Brain microvascular endothelial cell (primary cell): ENCODE data around the gene DNAJC5.

Experiments used
- DNase-seq: peaks from one replicate; pipeline ENCODE4 v3.0.0-alpha.2; 2020
- H3K27ac ChIP-seq: fragments of 250-450 bp; sonication (Bioruptor Pico); 2 replicates; pipeline ENCODE4 v1.5.1; 2020; ENCODE audit warnings: mild to moderate bottlenecking, moderate library complexity
- H3K27me3 ChIP-seq: fragments of 250-450 bp; sonication (Bioruptor Pico); replicated peaks from 2 replicates; pipeline ENCODE4 v1.5.1; 2020; ENCODE audit warnings: mild to moderate bottlenecking
- H3K36me3 ChIP-seq: fragments of 250-450 bp; sonication (Bioruptor Pico); replicated peaks from 2 replicates; pipeline ENCODE4 v1.5.1; 2020; ENCODE audit warnings: mild to moderate bottlenecking
- H3K4me3 ChIP-seq: 2 replicates; pipeline ENCODE4 v1.5.1; 2011; ENCODE audit warnings: low read depth, mild to moderate bottlenecking, control low read depth, low read length, moderate library complexity
- in situ Hi-C: cut with HindIII; loops from 2 replicates; pipeline ENCODE4 v1.10.0; 2017; ENCODE audit warnings: low sequenced_read_pairs, low pct_ligation_motif_present
- TF ChIP-seq, protein P1 (sequence below): IDR thresholded peaks from 2 replicates; pipeline ENCODE4 v1.5.1; 2011; ENCODE audit warnings: low read depth, mild to moderate bottlenecking, moderate library complexity, low read length, control low read depth, inconsistent platforms; ENCODE audit errors: missing control alignments

Gene DNAJC5

DNA sequence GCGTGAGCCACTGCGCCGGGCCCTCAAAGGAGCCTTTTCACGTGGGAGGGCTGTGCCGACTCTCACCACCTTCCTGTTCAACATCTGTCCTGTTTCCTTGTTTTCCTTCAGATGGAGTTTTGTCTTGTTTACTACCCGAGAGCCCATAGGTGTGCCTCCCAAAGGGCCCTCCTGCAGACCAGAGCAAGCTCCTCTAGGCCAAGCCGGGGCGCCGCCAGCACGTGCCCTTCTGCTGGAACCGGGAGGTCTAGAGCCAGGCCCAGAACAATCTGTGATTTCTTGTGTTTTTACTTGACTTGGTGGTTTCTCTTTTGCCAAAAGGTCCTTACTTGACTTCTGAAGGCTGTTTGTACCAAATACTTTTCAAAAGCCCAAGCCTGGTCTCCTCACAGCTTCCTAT lies 8.0 kb upstream of the DNAJC5 start:
- TF ChIP-seq, protein P1, sequence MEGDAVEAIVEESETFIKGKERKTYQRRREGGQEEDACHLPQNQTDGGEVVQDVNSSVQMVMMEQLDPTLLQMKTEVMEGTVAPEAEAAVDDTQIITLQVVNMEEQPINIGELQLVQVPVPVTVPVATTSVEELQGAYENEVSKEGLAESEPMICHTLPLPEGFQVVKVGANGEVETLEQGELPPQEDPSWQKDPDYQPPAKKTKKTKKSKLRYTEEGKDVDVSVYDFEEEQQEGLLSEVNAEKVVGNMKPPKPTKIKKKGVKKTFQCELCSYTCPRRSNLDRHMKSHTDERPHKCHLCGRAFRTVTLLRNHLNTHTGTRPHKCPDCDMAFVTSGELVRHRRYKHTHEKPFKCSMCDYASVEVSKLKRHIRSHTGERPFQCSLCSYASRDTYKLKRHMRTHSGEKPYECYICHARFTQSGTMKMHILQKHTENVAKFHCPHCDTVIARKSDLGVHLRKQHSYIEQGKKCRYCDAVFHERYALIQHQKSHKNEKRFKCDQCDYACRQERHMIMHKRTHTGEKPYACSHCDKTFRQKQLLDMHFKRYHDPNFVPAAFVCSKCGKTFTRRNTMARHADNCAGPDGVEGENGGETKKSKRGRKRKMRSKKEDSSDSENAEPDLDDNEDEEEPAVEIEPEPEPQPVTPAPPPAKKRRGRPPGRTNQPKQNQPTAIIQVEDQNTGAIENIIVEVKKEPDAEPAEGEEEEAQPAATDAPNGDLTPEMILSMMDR: no peak
- in situ Hi-C loops: loop anchor here (25.0 kb wide), 1 partner anchor 300 kb away; no protein-coding TSS in a partner anchor
- peaks cover 86% of the 10 kb centered on the region for H3K36me3 ChIP-seq
- no peak for DNase-seq
- H3K4me3 ChIP-seq: no peak overlapping the region
- H3K27ac ChIP-seq: no peak overlapping the region
- no peaks in the 10 kb centered on the region for H3K27me3 ChIP-seq

DNA sequence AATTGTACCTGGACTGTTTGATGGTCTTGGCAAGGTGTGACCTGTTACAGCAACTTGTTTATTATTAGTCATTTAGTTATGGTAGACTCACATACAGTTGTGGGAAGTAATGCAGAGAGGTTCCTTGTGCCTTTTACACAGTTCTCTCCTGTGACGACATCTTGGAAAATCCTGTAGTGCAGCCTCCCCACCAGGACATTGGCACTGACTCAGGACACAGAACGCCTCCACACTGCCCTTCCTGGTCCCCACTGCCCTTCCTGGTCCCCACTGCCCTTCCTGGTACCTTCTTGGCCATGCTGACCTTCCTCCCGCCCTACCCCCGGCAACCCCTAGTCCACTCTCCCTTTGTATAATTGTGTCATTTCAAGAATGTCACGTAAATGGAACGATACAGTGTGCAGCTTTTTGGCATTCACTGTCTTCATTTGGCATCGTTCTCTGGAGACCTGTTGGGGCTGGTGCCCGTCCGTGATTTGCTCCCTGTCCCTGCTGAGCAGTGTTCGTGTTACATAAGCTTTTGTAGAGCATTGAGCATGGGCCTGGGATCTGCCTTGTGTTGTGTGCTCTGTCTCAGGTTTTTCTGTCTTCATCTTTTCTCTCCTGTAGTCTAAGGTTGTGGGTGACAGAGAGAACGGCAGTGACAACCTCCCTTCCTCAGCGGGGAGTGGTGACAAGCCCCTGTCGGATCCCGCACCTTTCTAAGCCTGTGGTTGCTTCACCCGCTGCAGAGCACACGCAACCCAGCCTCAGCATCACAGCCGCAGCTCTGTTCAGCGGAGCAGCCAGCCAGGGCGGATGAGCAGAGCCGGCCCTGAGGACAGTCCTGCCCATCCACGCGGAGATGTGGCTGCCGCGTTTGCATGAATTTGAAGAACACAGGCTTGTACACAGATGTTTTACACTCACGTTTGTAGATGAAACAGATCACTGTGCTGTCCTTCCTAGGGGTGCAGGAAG lies 5.4 kb upstream of the DNAJC5 start:
- no peaks in the 10 kb centered on the region for H3K27me3 ChIP-seq
- in situ Hi-C loops: loop anchor here (25.0 kb wide), 1 partner anchor 302 kb away; no protein-coding TSS in a partner anchor
- no peak for DNase-seq
- no peak overlapping the region for H3K27ac ChIP-seq
- peaks cover 62% of the 10 kb centered on the region for H3K36me3 ChIP-seq
- TF ChIP-seq, protein P1: no peak
- H3K4me3 ChIP-seq: no peak overlapping the region

DNA sequence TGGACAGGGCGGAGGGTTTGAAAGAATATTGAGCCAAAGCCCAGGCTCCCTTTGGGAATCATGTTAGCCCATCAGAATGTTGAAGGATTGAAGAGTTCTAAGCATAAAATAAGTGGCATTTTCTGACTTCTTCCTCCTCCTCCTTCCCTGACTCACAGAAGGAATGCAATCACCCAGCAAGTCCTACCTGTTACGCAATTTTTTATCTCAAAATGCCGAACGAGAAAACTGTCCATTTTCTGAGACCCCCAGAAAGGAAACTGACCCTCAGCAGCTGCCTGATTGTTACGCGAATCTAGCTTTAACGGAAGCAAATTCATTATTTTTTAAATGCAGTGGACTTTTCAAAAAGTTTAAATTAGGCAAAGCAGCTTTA lies 4.7 kb upstream of the DNAJC5 start:
- Histone ChIP-seq H3K36me3 (peaks cover 55% of the 10 kb centered on the region), H3K27me3 (no peaks in the 10 kb centered on the region), H3K4me3 (no peak overlapping the region), H3K27ac (no peak overlapping the region)
- in situ Hi-C loops: loop anchor here (25.0 kb wide), 1 partner anchor 303 kb away; no protein-coding TSS in a partner anchor
- DNase-seq: no peak
- TF ChIP-seq, protein P1: no peak

DNA sequence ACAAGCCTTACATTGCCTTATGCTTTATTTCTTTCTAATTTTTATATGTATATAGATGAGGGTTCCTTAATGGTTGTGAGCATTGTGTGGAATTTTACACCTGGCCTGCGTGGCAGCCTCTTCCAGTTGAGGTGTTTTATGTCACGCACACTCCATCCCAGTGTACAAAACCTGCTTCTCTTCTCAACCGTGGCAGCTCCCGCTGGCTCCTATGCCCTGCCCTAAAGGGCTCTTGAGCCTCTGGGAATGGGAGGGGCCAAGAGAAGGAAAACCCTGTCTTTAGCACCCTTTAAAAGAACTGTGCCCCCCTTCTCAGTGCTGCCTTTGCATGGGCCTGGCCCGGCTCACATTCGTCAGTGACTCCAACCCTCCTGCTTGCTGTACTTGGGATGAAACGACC lies 4.3 kb upstream of the DNAJC5 start:
- no peak overlapping the region for H3K4me3 ChIP-seq
- TF ChIP-seq, protein P1: no peak
- in situ Hi-C loops: loop anchor here (25.0 kb wide), 1 partner anchor 303 kb away; no protein-coding TSS in a partner anchor
- no peak overlapping the region for H3K27ac ChIP-seq
- H3K36me3 ChIP-seq: peaks cover 51% of the 10 kb centered on the region
- H3K27me3 ChIP-seq: no peaks in the 10 kb centered on the region
- DNase-seq: no peak

DNA sequence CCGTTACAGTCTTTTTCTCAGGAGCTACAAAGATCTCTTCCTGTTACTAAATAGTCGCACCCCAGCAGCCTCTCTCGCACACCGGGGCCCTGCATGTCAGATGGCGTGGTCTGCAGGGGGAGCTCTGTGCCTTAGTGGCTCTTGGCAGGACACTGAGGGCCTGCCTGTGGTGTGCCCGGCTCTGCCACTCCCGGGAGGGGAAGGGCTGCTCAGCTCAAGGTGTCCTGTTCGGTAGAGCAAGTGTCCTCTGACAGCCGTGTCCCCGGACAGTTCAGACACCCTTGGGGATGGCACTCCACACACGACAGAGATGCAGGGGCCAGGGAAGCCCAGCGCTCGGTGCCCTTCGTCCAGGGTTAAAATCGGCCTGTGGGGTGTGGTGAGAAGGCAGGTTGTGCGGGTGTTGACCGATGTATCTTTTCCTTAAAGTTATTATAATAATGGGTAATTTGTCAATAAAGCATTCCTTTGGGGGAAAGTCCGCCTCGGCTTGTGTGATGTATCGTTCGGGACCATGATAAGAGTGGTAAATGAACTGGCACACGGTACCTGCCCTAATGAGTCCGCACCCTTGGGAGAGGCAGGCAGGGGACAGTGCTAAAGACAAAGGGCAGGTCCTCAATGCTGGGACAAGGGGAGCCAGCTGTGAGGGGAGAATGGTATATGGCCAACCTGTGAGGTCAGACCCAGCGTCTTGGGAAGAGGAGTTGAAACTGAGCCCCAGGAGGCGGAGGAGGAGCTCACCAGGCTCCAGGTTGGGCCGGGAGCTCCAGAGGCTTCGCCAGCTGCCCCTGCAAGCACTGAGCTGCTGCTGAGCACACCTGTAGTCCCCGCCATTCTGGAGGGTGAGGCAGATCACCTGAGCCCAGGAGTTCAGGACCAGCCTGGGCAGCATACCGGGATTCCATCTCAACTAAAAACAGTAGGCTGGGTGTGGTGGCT lies 3.6 kb upstream of the DNAJC5 start:
- DNase-seq: no peak
- Histone ChIP-seq H3K36me3 (peaks cover 46% of the 10 kb centered on the region), H3K27me3 (no peaks in the 10 kb centered on the region), H3K27ac (no peak overlapping the region), H3K4me3 (no peak overlapping the region)
- TF ChIP-seq, protein P1: no peak
- in situ Hi-C loops: loop anchor here (25.0 kb wide), 1 partner anchor 304 kb away; no protein-coding TSS in a partner anchor
